GM12878 (cell line): Measurements from ENCODE around the gene TNNT2. TPM values are rescaled to one million over a fixed set of nuclear protein-coding genes. Genes with fewer than 3 reads are reported as not detected.

Experiments used
- ATAC-seq: fragments of 200-7000 bp; cut with Tn5 transposase; 3 replicates; pipeline ENCODE4 v1.9.1; 2020; ENCODE audit warnings: mild to moderate bottlenecking, moderate library complexity
- BruUV-seq: library from RNA; stranded (reverse); fragments of 400-500 nt; replicated peaks from 2 replicates; lab custom pipeline; 2021; lab: Mats Ljungman, UMichigan
- CTCF ChIA-PET: fragments of 300-600 bp; sonication (Branson Sonifier 250); formaldehyde crosslinking; extraction: SDS; loops from one replicate; lab custom pipeline; 2021; ENCODE audit warnings: inconsistent platforms; lab: Yijun Ruan, JAX
- POLR2A ChIA-PET: fragments of 350-600 bp; formaldehyde crosslinking; extraction: SDS; loops from one replicate; lab custom pipeline; 2021; ENCODE audit warnings: inconsistent platforms; lab: Charles Lee
- RAD21 ChIA-PET: fragments of 300-600 bp; sonication (Branson Sonifier 250); formaldehyde crosslinking; loops from one replicate; lab custom pipeline; 2023; ENCODE audit warnings: antibody characterized with exemption; ENCODE audit not compliant: unreplicated experiment; lab: Charles Lee
- SMC1A ChIA-PET: fragments of 300-600 bp; sonication (Branson Sonifier 250); formaldehyde crosslinking; loops from one replicate; lab custom pipeline; 2023; ENCODE audit not compliant: unreplicated experiment, uncharacterized antibody; lab: Charles Lee
- DNase-seq: peaks from one replicate; pipeline ENCODE4 v3.0.0-alpha.2; 2011; ENCODE audit warnings: low read depth, low spot score
- FAIRE-seq: peaks from 3 replicates; lab custom pipeline; 2011; peaks lifted over from hg19 to GRCh38; lab: Jason Lieb, UNC
- H2AFZ ChIP-seq: 2 replicates; pipeline ENCODE4 v1.6.0; 2011; ENCODE audit warnings: low read depth, low read length, control low read depth; ENCODE audit not compliant: control insufficient read depth
- H3K27ac ChIP-seq: 2 replicates; pipeline ENCODE4 v1.5.1; 2011; ENCODE audit warnings: control low read depth; ENCODE audit not compliant: control insufficient read depth, insufficient read depth
- H3K27me3 ChIP-seq, 2 experiments: replicated peaks in 1 of 2; 2 replicates each; pipeline versions ENCODE4 v1.6.0 to v1.6.1; 2011; ENCODE audit warnings: low read length in 1 of 2; ENCODE audit not compliant: control insufficient read depth in 2 of 2, insufficient read depth in 2 of 2
- H3K36me3 ChIP-seq, 2 experiments: 2 replicates each; pipeline ENCODE4 v1.5.1; 2011; ENCODE audit warnings: low read length in 1 of 2; ENCODE audit not compliant: control insufficient read depth in 2 of 2, insufficient read depth in 2 of 2
- H3K4me1 ChIP-seq: 2 replicates; pipeline ENCODE4 v1.6.1; 2011; ENCODE audit warnings: mild to moderate bottlenecking, low read length, moderate library complexity, mixed read lengths; ENCODE audit not compliant: control insufficient read depth, insufficient read depth
- H3K4me2 ChIP-seq: 2 replicates; pipeline ENCODE4 v1.6.0; 2011; ENCODE audit warnings: control low read depth; ENCODE audit not compliant: control insufficient read depth, insufficient read depth
- H3K4me3 ChIP-seq: fragments of 200-600 bp; sonication (generic); 2 replicates; pipeline ENCODE4 v1.5.1; 2016
- H3K79me2 ChIP-seq: 2 replicates; pipeline ENCODE4 v1.6.0; 2011; ENCODE audit warnings: low read length; ENCODE audit not compliant: control insufficient read depth, insufficient read depth
- H3K9ac ChIP-seq: 2 replicates; pipeline ENCODE4 v1.8.0; 2011; ENCODE audit warnings: low read length, control low read depth, mixed read lengths; ENCODE audit not compliant: control insufficient read depth, insufficient read depth
- H3K9me3 ChIP-seq: replicated peaks from 3 replicates; pipeline ENCODE4 v1.5.1; 2011; ENCODE audit warnings: mild to moderate bottlenecking, low read length; ENCODE audit not compliant: control insufficient read depth, insufficient read depth
- H4K20me1 ChIP-seq: 2 replicates; pipeline ENCODE4 v1.6.0; 2011; ENCODE audit not compliant: control insufficient read depth, insufficient read depth
- DPF2 ChIP-seq: fragments of 450-650 bp; IDR thresholded peaks from 2 replicates; pipeline ENCODE4 v1.6.1; 2017; ENCODE audit warnings: mild to moderate bottlenecking
- IRF4 ChIP-seq: IDR thresholded peaks from 2 replicates; pipeline ENCODE4 v1.6.1; 2011; ENCODE audit warnings: low read depth, low read length
- LARP7 ChIP-seq: fragments of 450-650 bp; IDR thresholded peaks from 2 replicates; pipeline ENCODE4 v1.6.1; 2017; ENCODE audit warnings: mild to moderate bottlenecking
- MEF2B ChIP-seq: fragments of 450-650 bp; IDR thresholded peaks from 2 replicates; pipeline ENCODE4 v1.6.1; 2018; ENCODE audit warnings: mild to moderate bottlenecking, moderate library complexity; ENCODE audit not compliant: partially characterized antibody, poor library complexity, severe bottlenecking
- MXI1 ChIP-seq: fragments of 150-350 bp; IDR thresholded peaks from 2 replicates; pipeline ENCODE4 v1.6.1; 2011; ENCODE audit warnings: low read depth, mild to moderate bottlenecking, inconsistent platforms, low read length, improper control_type of control experiment
- NR2F1 ChIP-seq: fragments of 450-650 bp; conservative IDR thresholded peaks from 2 replicates; pipeline ENCODE4 v1.6.1; 2017; ENCODE audit warnings: mild to moderate bottlenecking
- RAD51 ChIP-seq: fragments of 450-650 bp; IDR thresholded peaks from 2 replicates; pipeline ENCODE4 v1.6.1; 2016; ENCODE audit warnings: moderate library complexity, mild to moderate bottlenecking, inconsistent platforms
- RFX5 ChIP-seq: IDR thresholded peaks from 2 replicates; pipeline ENCODE4 v1.6.1; 2011; ENCODE audit warnings: low read depth, low read length, improper control_type of control experiment
- SMARCA5 ChIP-seq: fragments of 450-650 bp; IDR thresholded peaks from 2 replicates; pipeline ENCODE4 v1.6.1; 2017; ENCODE audit warnings: mild to moderate bottlenecking
- SPI1 ChIP-seq: IDR thresholded peaks from 2 replicates; pipeline ENCODE4 v1.6.1; 2011; ENCODE audit warnings: low read depth, mild to moderate bottlenecking, low read length, moderate library complexity, borderline replicate concordance; ENCODE audit not compliant: insufficient read depth
- SREBF1 ChIP-seq: IDR thresholded peaks from 2 replicates; pipeline ENCODE4 v1.6.1; 2012; ENCODE audit warnings: mild to moderate bottlenecking, low read length
- STAT1 ChIP-seq: fragments of 450-650 bp; conservative IDR thresholded peaks from 2 replicates; pipeline ENCODE4 v1.6.1; 2014; ENCODE audit warnings: antibody characterized with exemption, mild to moderate bottlenecking
- TAF1 ChIP-seq: IDR thresholded peaks from 2 replicates; pipeline ENCODE4 v1.6.1; 2011; ENCODE audit warnings: mild to moderate bottlenecking, low read depth, low read length, borderline replicate concordance
- WGBS: methylation state at CpG from one replicate; pipeline ENCODE4 v1.1.6; 2016; ENCODE audit warnings: low lambda C conversion rate; ENCODE audit not compliant: insufficient replicate concordance, insufficient coverage; ENCODE audit errors: missing lambda C conversion rate; 5-methylcytosine and 5-hydroxymethylcytosine counted together
- in situ Hi-C: fragments of 300-500 bp; cut with MboI; formaldehyde crosslinking; loops from 9 replicates; pipeline ENCODE4 v1.14.3; 2018; ENCODE audit warnings: mixed read lengths
- intact Hi-C: fragments of 100-400 bp; cut with micrococcal nuclease; formaldehyde crosslinking; loops from one replicate; pipeline ENCODE4 v1.14.2; 2022; ENCODE audit not compliant: unreplicated experiment
- polyA plus RNA-seq, 11 experiments: library from polyadenylated mRNA; depleted of rRNA in 4 of 11; unstranded in 6 of 11; stranded (reverse) in 5 of 11; fragments of >200 nt; fragmentation: Nextera tagmentation in 4 of 11; fragmentation: Illumina TruSeq in 1 of 11; extraction: Ambion mirVana in 4 of 11; extraction: Trizol in 1 of 11; gene quantifications; 1 replicate in 1 of 11; 2 replicates in 10 of 11; pipeline versions ENCODE4 v1.2.1 to v1.2.3, GENCODE V29; 2011 to 2016; ENCODE audit warnings: inconsistent platforms in 2 of 11, missing spikeins in 2 of 11, low read depth in 1 of 11
- total RNA-seq, 4 experiments: library from RNA; depleted of rRNA in 3 of 4; stranded (reverse); fragments of >200 nt in 3 of 4; fragmentation: Illumina TruSeq in 1 of 4; extraction: Trizol in 1 of 4; gene quantifications; 2 replicates each; pipeline versions ENCODE4 v1.2.1 to v1.2.3, GENCODE V29; 2013 to 2021
- TF ChIP-seq, protein P1 (sequence below): fragments of 450-650 bp; IDR thresholded peaks from 2 replicates; pipeline ENCODE4 v1.6.1; 2017; ENCODE audit warnings: borderline replicate concordance
- TF ChIP-seq, protein P2 (sequence below): IDR thresholded peaks from 2 replicates; pipeline ENCODE4 v1.6.1; 2012; ENCODE audit warnings: improper control_type of control experiment, low read depth, low read length; ENCODE audit not compliant: insufficient replicate concordance

TNNT2 gene
- total and polyA plus RNA-seq, 10 of the 15 experiments (the other 5 are each of a cell fraction or from before 2014, with no cell fraction given), result 2.2 TPM; not detected in 9

- no peak for TF ChIP-seq SREBF1
These were observed 15.6 kb upstream of the TNNT2 start (continued) for GRCh38 chr1:201393076-201393475.

DNA sequence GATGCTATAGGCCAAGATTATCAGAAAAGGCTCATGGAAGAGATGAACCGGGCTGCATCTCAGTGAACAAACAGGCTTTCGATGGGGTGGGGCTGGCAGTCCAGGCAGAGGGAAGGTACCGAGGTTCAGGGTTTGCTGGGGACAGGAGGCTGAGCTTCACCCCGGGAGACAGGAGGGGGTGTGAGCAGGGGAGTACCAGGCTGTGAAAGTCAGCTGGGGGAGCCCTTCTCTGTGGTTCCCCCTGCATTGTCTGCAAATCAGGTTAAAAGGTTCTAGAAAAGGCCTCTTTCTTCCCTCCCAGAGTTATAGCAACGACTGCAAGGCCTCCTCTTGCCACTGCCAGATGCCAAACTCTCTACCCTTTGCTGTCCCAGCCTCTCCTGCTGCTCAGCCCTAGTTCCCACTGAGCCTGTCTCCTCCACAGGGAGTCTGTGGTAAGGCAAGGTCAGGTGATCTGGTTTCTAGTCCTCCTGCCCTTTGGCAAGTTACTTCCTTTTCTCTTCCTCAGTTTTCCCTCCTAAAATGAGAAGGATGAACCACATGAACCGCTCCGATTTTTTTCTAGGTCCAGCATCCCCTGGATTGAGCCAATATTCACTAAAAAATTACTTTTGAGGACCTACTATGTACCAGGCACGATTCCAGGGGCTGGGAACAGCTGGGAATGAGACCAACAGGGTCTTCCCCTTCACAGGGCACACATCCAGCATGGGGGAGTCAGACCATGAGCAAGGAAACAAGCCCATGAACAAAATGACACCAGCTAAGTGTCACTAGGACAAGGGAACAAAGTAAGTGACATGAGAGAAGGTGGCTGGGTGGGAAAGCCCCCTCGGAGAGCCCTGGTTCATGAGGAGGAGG is 14.4 kb upstream of the TNNT2 start:
- Histone ChIP-seq H3K9ac (no peak overlapping the region), H3K4me3 (no peak overlapping the region), H3K36me3 (no peaks in the 10 kb centered on the region), H4K20me1 (no peaks in the 10 kb centered on the region), H3K27me3 (no peaks in the 10 kb centered on the region), H3K27ac (no peak overlapping the region), H3K9me3 (no peaks in the 10 kb centered on the region), H2AFZ (no peak overlapping the region), H3K4me2 (no peak overlapping the region), H3K79me2 (no peaks in the 10 kb centered on the region), H3K4me1 (peaks cover 12% of the 10 kb centered on the region)
- intact Hi-C loops (no loop called here), in situ Hi-C loops (no loop called here)
- no TSS peak for BruUV-seq
- FAIRE-seq (no peak), DNase-seq (no peak), ATAC-seq (peak; percentile 70)
- RAD21 ChIA-PET, result interaction anchor here (1.4 to 17.4 kb wide), 2 partner anchors 14 to 120 kb away, joined by 4 to 340 read pairs; no protein-coding TSS in a partner anchor
- SMC1A ChIA-PET, result interaction anchor here (0.8 to 19.4 kb wide), 3 partner anchors 13 to 118 kb away, joined by 3 to 374 read pairs (median 3); no protein-coding TSS in a partner anchor
- 32% methylated on average over 9 of the region's 9 CpGs for WGBS
- CTCF ChIA-PET, result interaction anchor here (1.1 to 17.8 kb wide), 6 partner anchors 15 to 121 kb away, joined by 4 to 623 read pairs (median 4); no protein-coding TSS in a partner anchor
- POLR2A ChIA-PET, result interaction anchor here (0.5 to 18.2 kb wide), 2 partner anchors 13 to 139 kb away, joined by 3 to 228 read pairs; no protein-coding TSS in a partner anchor
- TF ChIP-seq TAF1, result no peak
- no peak for TF ChIP-seq RFX5
- TF ChIP-seq RAD51, result peak; percentile 44; the same call in 1 of the 2 replicates
- TF ChIP-seq SPI1, result no peak
- no peak for TF ChIP-seq STAT1
- TF ChIP-seq, protein P1, sequence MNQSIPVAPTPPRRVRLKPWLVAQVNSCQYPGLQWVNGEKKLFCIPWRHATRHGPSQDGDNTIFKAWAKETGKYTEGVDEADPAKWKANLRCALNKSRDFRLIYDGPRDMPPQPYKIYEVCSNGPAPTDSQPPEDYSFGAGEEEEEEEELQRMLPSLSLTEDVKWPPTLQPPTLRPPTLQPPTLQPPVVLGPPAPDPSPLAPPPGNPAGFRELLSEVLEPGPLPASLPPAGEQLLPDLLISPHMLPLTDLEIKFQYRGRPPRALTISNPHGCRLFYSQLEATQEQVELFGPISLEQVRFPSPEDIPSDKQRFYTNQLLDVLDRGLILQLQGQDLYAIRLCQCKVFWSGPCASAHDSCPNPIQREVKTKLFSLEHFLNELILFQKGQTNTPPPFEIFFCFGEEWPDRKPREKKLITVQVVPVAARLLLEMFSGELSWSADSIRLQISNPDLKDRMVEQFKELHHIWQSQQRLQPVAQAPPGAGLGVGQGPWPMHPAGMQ, result no peak
- TF ChIP-seq SMARCA5, result 0 out of 2 replicates have a peak, but pooled peaks have one; percentile 21
- no peak for TF ChIP-seq LARP7
- TF ChIP-seq MXI1, result no peak
- TF ChIP-seq, protein P2, sequence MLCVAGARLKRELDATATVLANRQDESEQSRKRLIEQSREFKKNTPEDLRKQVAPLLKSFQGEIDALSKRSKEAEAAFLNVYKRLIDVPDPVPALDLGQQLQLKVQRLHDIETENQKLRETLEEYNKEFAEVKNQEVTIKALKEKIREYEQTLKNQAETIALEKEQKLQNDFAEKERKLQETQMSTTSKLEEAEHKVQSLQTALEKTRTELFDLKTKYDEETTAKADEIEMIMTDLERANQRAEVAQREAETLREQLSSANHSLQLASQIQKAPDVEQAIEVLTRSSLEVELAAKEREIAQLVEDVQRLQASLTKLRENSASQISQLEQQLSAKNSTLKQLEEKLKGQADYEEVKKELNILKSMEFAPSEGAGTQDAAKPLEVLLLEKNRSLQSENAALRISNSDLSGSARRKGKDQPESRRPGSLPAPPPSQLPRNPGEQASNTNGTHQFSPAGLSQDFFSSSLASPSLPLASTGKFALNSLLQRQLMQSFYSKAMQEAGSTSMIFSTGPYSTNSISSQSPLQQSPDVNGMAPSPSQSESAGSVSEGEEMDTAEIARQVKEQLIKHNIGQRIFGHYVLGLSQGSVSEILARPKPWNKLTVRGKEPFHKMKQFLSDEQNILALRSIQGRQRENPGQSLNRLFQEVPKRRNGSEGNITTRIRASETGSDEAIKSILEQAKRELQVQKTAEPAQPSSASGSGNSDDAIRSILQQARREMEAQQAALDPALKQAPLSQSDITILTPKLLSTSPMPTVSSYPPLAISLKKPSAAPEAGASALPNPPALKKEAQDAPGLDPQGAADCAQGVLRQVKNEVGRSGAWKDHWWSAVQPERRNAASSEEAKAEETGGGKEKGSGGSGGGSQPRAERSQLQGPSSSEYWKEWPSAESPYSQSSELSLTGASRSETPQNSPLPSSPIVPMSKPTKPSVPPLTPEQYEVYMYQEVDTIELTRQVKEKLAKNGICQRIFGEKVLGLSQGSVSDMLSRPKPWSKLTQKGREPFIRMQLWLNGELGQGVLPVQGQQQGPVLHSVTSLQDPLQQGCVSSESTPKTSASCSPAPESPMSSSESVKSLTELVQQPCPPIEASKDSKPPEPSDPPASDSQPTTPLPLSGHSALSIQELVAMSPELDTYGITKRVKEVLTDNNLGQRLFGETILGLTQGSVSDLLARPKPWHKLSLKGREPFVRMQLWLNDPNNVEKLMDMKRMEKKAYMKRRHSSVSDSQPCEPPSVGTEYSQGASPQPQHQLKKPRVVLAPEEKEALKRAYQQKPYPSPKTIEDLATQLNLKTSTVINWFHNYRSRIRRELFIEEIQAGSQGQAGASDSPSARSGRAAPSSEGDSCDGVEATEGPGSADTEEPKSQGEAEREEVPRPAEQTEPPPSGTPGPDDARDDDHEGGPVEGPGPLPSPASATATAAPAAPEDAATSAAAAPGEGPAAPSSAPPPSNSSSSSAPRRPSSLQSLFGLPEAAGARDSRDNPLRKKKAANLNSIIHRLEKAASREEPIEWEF, result no peak
- no peak for TF ChIP-seq MEF2B
- TF ChIP-seq IRF4, result no peak
- 0 out of 2 replicates have a peak, but pooled peaks have one; percentile 21 for TF ChIP-seq DPF2
- TF ChIP-seq NR2F1, result no peak; the same call in 1 of the 2 replicates
